Transverse colon (tissue), 4 donors: Measurements from ENCODE around the gene CPNE4.

Experiments used
- POLR2A ChIP-seq: fragments of 450-650 bp; IDR thresholded peaks from one replicate; pipeline ENCODE4 v1.6.1; 2016; ENCODE audit warnings: antibody characterized with exemption, mild to moderate bottlenecking, moderate library complexity
- POLR2AphosphoS5 ChIP-seq, 3 donors: sonication (generic); formaldehyde crosslinking; IDR thresholded peaks; one replicate each; pipeline ENCODE4 v1.6.1; 2016; ENCODE audit warnings: antibody characterized with exemption in 3 of 3
- TF ChIP-seq, protein P1 (sequence below), 5 experiments: fragments of 200-600 bp in 3 of 5; fragments of 450-650 bp in 2 of 5; sonication (generic) in 3 of 5; IDR thresholded peaks; 1 replicate in 2 of 5; 2 replicates in 3 of 5; pipeline ENCODE4 v1.5.1; 2016 to 2017; ENCODE audit warnings: antibody characterized with exemption in 5 of 5, inconsistent platforms in 3 of 5, mild to moderate bottlenecking in 2 of 5, moderate library complexity in 1 of 5

DNA sequence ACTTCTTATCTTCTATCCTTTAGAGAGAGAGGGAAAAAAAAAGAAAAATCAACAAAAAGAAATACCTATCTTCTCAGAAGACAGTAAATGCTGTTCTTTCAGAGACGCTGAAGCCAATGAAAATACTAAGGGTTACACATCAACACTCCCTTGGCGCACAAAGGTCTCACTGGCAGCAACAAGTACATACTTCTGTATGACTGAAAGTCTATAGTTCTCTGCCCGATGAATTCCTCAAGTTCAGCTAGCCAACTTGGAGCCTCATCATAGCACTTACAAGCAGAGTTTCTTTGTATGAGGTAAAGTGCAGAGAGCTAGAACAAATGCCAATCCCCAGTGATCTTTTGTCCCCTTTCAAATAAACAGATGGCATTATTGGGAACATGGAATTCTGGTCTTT is 62.7 kb downstream of the CPNE4 start:
- TF ChIP-seq, protein P1, sequence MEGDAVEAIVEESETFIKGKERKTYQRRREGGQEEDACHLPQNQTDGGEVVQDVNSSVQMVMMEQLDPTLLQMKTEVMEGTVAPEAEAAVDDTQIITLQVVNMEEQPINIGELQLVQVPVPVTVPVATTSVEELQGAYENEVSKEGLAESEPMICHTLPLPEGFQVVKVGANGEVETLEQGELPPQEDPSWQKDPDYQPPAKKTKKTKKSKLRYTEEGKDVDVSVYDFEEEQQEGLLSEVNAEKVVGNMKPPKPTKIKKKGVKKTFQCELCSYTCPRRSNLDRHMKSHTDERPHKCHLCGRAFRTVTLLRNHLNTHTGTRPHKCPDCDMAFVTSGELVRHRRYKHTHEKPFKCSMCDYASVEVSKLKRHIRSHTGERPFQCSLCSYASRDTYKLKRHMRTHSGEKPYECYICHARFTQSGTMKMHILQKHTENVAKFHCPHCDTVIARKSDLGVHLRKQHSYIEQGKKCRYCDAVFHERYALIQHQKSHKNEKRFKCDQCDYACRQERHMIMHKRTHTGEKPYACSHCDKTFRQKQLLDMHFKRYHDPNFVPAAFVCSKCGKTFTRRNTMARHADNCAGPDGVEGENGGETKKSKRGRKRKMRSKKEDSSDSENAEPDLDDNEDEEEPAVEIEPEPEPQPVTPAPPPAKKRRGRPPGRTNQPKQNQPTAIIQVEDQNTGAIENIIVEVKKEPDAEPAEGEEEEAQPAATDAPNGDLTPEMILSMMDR (IDR thresholded peaks at IDR 0.05), result no peak
- TF ChIP-seq POLR2A (no peak), POLR2AphosphoS5 (IDR thresholded peaks at IDR 0.05) (no peak)
